HG02885 (cell line): Measurements from ENCODE around the gene INSR.
"Not testable (repeated sequence)": the region's sequence is repeated elsewhere in the genome, so short reads cannot be mapped to it uniquely, and the experiment has no call there.

Source experiments
- ATAC-seq: cut with Tn5 transposase; IDR thresholded peaks from one replicate; pipeline ENCODE4 v1.9.1; 2021; ENCODE audit warnings: mild to moderate bottlenecking; ENCODE audit not compliant: unreplicated experiment, poor library complexity

INSR gene

GRCh38 chr19:7106711-7107657 lies 187.2 kb downstream of the INSR start:
- no peak for ATAC-seq

- no peak for ATAC-seq
Observed at GRCh38 chr19:7104747-7105447, 189.3 kb downstream of the INSR start.

GRCh38 chr19:7101498-7102253 lies 192.5 kb downstream of the INSR start:
- ATAC-seq, result no peak

- ATAC-seq, result no peak
Observed at GRCh38 chr19:7099597-7099921, 194.7 kb downstream of the INSR start.

- peak; percentile 85 for ATAC-seq
Observed at GRCh38 chr19:7098701-7099596, 195.3 kb downstream of the INSR start.

- ATAC-seq, result no peak
Observed at GRCh38 chr19:7098096-7098495, 196.1 kb downstream of the INSR start.

- ATAC-seq, result no peak
Observed at GRCh38 chr19:7088999-7089398, 205.2 kb downstream of the INSR start.

- no peak for ATAC-seq
Observed at GRCh38 chr19:7083076-7083956, 210.9 kb downstream of the INSR start.

- ATAC-seq, result no peak
Observed at GRCh38 chr19:7078008-7078407, 216.2 kb downstream of the INSR start.

GRCh38 chr19:7076151-7076550 lies 218.1 kb downstream of the INSR start:
- ATAC-seq, result no peak

GRCh38 chr19:7074705-7075282 lies 219.4 kb downstream of the INSR start:
- ATAC-seq, result no peak

- ATAC-seq, result no peak
Observed at GRCh38 chr19:7072541-7072940, 221.7 kb downstream of the INSR start.

- peak; percentile 21 for ATAC-seq
Observed at GRCh38 chr19:7069904-7070226, 224.3 kb downstream of the INSR start.

- peak; percentile 94 for ATAC-seq
Observed at GRCh38 chr19:7069042-7069903, 224.9 kb downstream of the INSR start, which contains the start of gene ZNF557. Gene ZNF557 (plus strand): TSS chr19:7069703. CDS start chr19:7075075, 5,372 bp downstream.

GRCh38 chr19:7068599-7068998 lies 225.6 kb downstream of the INSR start:
- ATAC-seq, result no peak

- no peak for ATAC-seq
Observed at GRCh38 chr19:7067716-7068115, 226.5 kb downstream of the INSR start.

- ATAC-seq, result not testable (repeated sequence)
Observed at GRCh38 chr19:7067122-7067521, 227.1 kb downstream of the INSR start.
